Hippocampal formation (tissue), 2 donors: ENCODE results near the gene CDK14.
"Not testable (repeated sequence)": the region's sequence is repeated elsewhere in the genome, so short reads cannot be mapped to it uniquely, and the experiment has no call there.

ENCODE experiments used
- DNase-seq, 2 donors: peaks; one replicate each; lab custom pipeline; 2025; lab: John Stamatoyannopoulos, UW

Gene CDK14

GRCh38 chr7:90900628-90901356, 304.7 kb downstream of the CDK14 start:
- DNase-seq, result no peak

DNA sequence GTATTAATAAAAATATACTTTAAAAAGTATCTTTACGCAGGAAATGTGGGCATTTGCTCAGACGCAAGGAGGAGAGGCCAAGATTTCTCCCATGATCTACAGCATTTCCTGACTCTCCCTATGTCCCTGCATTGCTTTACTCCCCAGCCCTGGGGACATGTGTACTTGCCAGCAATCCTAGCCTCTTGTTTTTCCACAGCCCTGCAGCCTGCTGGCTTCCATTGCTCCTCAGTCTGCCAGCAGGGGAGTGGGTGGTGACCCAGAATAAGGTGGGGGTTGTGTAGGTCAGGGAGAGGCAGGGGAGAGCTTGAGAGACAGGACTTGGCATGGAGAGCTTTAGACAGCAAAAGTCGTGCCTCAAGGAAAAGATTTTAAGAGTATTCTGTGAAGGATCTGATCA, 307.7 kb downstream of the CDK14 start:
- DNase-seq, result no peak

DNA sequence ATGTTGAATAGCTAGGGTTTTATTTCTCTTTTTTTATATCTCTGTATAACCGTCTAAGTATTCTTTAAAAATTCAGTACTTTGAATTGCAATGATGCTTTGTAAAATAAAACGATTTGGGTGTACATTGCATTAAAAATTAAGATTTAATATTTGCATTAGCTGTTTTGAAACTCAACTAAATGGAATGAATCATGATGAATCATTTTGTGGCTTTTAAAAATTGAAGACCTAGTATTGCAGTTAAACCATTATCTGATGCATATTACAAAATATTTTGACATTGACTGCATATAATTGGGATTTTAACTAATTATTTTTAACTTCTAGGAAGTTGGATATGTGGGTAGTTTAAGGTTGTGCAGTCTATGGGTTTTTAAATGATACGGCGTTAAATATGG, 314.0 kb downstream of the CDK14 start:
- no peak for DNase-seq

GRCh38 chr7:90916319-90916718, 320.2 kb downstream of the CDK14 start:
- no peak for DNase-seq

DNA sequence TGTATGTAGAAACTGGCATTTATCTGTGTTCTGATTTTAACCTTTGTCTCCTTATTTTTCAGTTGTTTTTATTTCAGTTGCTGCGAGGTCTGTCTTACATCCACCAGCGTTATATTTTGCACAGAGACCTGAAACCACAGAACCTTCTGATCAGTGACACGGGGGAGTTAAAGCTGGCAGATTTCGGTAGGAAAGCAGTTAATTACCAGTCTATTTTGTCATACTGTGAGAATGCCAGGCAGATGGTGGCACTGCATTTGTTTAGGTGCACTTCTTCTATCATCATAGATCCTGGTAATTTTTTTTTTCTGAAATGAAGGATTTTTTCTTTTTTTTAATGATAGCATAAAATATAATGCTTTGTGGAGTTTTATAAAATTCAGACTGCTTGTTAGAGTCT, 321.4 kb downstream of the CDK14 start:
- peak in 1 of 2 donors; percentile 15 for DNase-seq

- DNase-seq, result no peak
These were observed 322.2 kb downstream of the CDK14 start for GRCh38 chr7:90918303-90918702.

- DNase-seq, result no peak
These were observed 323.7 kb downstream of the CDK14 start for GRCh38 chr7:90919816-90920215.

DNA sequence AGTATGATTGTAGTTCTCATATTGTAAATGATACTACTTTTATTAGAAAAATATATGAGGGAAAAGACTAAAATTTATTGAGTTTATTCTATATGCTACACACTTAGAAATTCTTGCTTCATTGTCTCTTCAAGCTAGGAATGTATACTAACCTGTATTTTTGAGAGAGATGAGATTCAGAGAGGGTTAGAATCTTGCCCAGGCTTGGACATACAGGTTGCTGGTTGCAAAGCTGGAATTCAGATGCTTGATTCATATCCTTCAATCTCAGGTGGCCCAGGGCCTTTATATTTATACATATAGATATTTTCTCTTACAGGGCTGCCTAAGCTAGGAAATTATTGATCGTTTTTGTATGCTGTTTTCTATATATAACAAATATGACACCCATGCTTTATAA, 324.2 kb downstream of the CDK14 start:
- no peak for DNase-seq

GRCh38 chr7:90923541-90923997, 327.4 kb downstream of the CDK14 start:
- DNase-seq, result no peak

DNA sequence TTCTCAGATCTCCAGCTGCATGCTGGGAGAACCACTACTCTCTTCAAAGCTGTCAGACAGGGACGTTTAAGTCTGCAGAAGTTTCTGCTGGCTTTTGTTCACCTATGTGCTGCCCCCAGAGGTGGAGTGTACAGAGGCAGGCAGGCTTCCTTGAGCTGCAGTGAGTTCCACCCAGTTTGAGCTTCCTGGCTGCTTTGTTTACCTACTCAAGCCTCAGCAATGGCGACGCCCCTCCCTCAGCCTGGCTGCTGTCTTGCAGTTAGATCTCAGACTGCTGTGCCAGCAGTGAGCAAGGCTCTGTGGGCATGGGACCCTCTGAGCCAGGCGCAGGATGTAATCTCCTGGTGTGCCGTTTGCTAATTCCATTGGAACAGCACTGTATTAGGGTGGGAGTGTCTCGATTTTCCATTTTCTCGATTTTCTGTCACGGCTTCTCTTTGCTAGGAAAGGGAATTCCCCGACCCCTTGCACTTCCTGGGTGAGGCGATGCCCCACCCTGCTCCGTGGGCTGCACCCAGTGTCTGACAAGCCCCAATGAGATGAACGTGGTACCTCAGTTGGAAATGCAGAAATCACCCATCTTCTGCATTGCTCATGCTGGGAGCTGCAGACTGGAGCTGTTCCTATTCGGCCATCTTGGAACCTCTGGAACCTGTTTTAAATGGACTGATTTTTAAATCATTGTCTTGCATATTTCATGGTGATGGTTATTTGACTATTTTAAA, 332.7 kb downstream of the CDK14 start:
- DNase-seq, result not testable (repeated sequence)

DNA sequence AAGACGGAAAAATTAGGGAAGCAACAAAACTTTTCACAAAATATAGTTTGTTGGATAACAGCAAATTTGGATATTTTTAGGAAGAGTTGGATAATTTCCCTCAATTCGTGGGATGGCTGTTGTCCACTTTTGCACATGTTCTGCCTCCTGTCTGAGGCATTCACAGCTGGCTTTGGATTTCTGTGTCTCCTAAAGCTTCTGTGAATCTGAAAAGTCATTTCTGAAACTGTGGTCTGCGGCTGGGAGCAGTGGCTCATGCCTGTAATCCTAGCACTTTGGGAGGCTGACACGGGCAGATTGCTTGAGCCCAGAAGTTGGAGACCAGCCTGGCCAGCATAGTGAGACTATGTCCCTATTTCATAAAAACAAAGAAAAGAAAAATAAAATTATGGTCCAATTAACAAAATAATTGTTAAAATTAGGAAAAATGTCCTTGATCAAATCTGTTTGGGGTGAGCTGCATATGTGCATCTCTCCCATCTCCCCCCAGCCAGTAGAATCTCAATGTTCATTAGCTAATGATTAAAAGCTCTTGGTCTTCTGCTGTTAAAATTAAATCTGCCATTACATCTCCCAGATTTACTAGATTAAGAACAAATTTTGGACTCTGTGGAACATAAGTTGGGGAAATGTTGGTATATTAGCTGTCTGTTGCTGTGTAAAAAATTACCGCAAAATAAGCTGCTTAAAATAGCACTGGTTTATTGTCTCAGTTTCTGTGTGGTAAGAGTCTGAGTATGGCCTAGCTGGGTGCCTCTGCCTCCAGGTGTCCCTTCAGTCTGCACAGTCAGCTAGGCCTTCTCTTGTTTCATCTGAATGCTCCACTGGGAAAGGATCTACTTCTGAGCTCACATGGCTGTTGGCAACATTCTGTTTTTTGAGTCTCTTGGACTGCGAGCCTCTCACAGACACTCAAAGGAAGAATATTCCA, 336.1 kb downstream of the CDK14 start:
- DNase-seq, result no peak

DNA sequence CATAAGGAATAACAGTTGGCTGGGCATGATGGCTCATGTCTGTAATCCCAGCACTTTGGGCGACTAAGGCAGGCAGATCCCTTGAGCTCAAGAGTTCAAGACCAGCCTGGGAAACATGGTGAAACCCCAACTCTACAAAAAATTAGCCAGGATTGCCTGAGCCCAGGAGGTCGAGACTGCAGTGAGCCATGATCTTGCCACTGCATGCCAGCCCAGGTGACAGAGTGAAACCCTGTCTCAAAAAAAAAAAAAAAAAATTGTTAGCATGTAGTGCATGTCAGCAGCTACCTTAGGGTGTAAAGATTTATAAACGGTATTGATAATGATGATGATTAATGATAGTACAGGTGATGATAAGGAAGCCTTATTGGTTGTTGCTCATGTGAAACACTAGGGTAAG, 336.9 kb downstream of the CDK14 start:
- DNase-seq, result no peak

DNA sequence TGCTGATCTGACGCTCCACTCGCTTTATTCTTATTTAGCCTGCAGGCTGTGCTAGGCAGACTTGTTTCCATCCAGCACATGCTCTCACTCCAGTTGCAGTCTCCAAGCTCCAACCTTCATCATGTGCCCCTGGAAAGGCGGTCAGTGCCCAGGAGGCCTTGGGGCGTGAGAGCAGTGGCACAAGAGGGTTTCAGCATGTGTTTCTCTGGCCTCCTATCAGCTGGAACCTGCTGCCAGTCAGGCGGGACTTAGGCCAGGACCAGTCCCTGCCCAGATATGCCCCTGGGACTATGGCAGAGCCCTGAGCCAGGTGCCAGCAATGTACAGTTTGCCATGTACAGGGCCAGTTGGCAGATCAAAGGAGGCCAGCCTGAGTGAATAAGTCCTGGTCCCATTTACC, 337.9 kb downstream of the CDK14 start:
- no peak for DNase-seq

DNA sequence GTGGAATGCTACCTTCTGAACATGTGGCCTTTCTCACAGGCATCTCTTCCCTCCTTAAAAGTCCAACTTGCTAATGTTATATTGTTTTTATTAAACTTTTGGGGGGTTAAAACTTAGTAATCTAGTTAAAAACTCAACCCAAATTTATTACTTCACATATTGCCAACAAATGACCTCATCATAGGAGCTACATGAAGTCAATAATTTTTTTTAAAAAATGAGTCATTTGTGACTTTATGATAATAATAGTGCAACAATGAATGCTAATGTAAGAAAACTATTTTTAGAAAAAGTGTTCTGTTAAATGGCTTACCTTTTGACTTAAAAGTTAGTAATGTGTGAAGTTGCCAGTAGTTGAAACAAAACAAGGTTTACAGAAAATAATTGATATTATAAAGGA, 342.2 kb downstream of the CDK14 start:
- DNase-seq, result no peak

DNA sequence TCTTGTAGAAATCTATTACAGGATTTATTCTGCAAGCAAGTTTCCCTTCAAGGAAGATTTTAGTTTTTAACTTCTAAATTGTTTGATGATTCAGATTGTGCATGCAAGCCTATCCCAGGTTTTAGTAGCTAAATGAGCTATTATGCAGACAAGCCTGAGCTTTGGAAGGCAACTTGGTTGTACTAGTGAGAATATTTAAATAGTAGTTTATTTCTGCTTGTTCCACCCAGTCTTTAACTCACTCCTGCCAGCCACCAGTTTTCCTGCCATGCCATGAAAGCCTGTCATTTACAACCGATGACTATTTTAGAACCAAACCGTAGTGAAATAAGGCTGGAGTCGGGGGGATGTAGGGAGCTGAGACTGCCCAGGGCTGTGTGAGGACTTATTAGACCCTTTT, 343.5 kb downstream of the CDK14 start:
- DNase-seq, result no peak

- DNase-seq, result no peak
These were observed 347.9 kb downstream of the CDK14 start for GRCh38 chr7:90944021-90944420.

DNA sequence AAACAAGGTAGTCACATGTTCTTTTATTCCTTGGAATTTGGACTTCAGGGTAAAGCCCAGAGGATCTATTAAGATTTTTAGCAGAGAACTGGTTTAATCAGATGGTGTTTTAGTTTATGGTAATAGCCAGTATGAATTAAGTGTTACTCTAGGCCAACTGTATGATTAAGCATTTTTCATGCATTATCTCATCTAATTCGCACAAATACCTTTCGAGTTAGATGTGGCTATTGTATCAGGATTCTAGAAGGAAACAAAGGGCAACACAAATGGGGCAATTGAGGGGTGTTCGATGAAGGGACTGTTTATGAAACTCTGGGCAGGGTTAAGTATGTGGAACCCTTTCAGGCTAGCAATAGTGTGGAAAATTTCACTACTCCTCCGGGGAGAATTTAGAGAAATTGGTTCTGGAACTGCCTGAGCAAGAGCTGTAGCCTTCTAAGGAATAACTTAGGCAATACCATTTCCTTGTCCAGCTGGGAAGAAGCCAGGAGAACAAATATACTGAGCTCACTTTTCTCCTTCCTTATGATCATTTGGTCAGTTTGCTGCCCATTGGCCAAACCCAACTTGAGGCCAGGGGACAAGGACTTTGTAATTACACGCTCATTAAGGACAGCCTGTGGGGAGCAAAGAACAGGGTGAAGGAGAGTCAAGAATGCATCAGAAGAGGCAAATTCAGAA, 349.1 kb downstream of the CDK14 start:
- DNase-seq, result no peak

DNA sequence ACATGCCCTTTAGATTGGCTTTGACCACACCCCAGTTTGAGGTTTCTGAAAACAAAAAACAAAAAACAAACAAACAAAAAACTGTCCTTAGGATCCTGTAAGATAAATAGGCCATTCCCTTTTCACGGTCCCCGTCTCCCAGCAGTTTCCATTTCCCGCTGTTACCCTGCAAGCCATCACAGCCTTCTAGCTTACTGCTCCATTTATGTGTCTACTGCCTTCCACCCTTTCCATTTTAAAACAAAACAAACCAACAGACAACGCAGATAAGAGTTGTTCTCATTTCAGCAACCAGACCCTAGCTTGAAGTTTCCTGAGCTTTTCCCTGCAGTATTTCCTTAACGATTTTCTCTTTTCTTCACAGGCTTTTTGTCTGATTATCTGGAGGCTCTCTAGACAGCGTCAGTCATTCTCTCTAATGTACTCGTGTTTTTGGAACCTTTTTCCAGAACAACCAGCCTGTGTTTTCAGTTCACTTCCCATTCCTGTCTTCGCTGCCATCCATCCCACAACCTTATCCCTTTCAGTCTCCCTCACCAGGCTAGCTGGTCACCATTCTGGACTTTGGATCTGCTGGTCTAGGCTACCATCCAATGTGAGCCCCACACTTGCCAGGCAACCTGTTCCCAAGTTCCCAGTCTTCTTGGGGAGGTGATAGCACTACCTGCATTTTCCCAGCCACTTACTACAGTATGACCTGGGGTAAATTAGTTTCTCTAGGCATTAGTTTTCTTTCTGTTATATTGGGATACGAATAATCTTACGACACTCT, 350.8 kb downstream of the CDK14 start:
- no peak for DNase-seq

DNA sequence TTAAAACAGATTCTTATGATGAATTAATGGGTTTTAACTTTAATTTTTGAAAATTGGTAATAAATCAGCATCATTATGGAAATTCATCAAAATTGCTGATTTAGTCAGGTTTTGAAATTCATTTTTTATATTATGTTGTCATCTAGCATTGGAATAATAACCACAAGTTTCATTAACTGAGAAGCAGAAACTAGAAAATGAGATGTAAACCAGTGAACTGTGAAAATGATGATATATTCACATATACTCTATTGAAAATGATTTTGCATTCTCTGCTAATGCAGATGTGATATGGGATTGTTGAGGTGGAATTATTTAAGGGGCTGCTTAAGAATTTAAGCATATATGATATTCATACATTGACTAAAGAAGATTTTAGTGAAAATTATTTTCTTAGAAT, 352.0 kb downstream of the CDK14 start:
- DNase-seq, result no peak

GRCh38 chr7:90951229-90951628, 355.1 kb downstream of the CDK14 start:
- no peak for DNase-seq
